ENCODE data around the gene TRIO.

- TF ChIP-seq ZNF274 (IDR thresholded peaks at IDR 0.05; ENCODE audit: low read depth, low read length) (no peak), YY1 (IDR thresholded peaks at IDR 0.05; ENCODE audit: insufficient read depth, insufficient read length) (no peak)
Observed at GRCh38 chr5:14405267-14405666, 262.1 kb downstream of the TRIO start.
